HUDEP-2 (cell line): ENCODE data around the gene DMD.
A peak's percentile ranks its signal among the peaks of the same experiment; 100 is the strongest.
"Not testable (repeated sequence)": the region's sequence is repeated elsewhere in the genome, so short reads cannot be mapped to it uniquely, and the experiment has no call there.

Source experiments
- DNase-seq, 76 experiments: peaks; one replicate each; lab custom pipeline; 2025; ENCODE audit not compliant: unreplicated experiment in 76 of 76; lab: John Stamatoyannopoulos, UW

The DMD gene

DNA sequence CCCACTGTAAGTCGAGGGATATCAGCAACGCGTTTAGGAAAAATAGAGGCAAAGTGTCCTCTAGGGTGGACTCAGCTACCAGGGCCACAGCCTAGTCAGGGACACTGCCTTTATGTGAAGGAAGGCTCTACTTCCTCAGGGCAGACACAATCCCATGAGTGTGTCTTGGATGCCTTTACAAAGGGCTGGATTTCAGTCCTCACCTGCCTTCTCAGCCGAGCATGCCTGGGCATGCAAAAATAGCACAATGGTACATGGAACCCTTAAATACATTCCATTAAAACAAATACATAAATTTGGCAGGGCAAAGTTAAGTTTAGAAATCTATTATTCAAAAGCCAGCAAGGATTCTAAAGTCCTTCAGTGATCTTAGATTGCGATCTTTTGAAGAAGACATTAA is 51.1 kb downstream of the DMD start:
- no peak for DNase-seq

DNA sequence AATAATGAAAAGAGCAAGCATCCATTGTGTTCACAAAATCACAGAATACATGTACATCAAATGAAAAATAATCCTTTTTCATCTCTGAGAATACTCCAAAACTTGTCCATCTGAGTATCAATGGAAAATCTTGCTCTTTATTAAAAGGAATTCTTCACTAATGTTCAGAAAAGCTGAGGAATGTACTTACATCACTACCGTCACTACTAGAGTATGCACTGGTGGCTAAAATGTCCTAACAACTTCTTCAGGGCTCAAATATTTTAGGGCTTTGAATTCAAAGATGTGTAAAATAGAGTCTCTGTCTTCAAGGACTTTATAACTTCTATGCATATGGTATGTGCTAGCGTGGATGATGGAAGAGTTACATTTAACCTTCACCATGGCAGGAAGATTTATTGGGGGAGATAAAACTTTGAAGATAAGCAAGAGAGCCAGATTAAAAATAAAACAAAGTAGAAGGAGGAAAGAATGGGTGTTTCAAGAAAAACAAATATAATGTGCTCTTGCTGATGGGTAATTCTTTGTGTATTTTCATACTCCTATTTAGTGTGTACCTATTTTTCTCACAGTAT is 55.1 kb downstream of the DMD start:
- no peak for DNase-seq

DNA sequence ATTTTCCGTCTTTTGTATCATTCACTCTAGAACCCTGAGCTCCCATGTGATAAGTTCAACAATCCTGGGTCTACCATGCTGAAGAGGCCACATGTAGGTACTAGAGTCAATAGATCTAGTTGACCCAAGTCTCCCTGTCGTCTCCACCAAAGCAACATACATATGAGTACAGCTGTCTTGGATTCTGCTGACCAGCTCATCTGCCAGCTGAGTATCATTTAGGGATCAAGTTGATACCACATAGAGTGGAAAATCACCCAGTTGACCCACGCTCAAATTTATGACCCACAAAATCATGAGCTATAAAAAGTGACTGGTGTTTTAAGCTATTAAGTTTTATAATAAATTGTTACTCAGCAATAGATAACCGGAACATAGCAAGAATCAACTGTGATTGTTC is 61.8 kb downstream of the DMD start:
- no peak for DNase-seq

DNA sequence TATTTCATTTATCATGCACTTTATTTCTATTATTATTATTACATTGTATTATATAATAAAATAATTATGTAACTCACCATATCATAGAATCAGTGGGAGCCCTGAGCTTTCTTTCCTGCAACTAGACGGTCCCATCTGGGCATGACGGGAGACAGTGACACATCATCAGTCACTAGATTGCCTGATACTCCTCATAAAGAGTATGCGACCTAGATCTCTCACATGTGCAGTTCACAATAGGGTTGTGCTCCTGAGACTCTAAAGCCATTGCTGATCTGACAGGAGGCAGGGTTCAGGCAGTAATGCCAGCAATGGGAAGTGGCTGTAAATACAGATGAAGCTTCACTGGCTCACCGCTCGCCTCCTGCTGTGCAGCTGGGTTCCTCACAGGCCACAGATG is 62.3 kb downstream of the DMD start:
- no peak for DNase-seq

DNA sequence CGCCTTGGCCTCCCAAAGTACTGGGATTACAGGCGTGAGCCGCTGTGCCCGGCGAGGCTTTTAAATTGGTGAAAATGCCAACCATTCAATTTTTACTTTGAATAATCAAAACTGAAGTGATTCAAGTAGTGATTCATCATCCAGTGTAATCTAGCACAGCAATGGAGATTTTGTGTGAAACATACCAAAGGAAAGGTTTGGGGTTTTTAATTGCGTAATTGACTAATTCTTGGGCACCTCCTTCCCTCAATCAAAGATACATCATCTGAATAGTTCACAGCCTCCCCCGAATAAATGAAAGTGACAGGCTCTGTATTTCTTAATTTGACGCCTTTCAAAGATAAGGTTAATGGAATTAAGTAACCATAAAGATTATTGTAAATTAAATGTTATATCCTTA is 69.0 kb downstream of the DMD start:
- no peak for DNase-seq

DNA sequence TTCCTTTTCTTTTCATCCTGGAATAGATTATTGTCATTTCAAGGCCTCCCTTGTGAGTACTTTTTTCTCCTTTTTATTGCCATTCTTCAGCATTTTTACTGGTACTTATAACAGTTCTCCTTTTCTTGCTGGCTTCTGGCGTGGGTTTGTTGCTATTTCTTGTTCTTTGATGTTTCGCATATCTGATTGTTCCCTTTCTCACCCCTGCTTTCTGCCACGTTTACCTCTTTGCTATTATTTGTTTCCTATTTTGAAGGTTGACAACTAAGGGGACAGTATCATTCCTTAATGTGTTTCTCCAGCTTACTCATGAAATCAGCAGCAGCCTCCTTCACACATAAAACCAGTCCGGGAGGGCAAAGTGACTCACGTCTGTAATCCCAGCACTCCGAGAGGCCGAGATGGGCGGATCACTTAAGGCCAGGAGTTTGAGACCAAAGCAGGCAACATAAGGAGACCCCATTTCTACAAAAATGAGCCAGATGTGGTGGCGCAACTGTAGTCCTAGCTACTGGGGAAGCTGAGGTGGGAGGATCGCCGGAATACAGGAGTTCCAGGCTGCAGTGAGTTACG is 72.6 kb downstream of the DMD start:
- no peak for DNase-seq

DNA sequence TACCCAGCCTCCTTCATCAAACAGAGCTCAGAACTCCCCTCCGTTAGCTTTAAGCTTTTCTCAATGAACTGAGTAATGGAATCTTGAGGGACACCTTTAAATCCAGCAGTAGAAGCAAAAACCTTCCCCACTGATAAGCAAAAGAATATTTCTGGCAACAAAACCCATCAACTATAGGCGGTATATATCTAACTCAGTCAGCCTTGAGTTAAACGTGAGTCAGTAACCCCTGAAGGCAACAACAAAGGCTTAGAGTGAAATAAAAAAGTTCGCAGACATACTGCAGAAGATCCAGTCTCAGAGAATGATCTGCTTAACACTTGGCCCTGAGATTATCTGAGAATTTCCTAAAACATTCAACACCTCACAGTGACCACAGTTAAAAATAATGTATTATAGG is 77.2 kb downstream of the DMD start:
- peak in 3 of 76 experiments; percentile 1 to 13 (median 10) for DNase-seq

DNA sequence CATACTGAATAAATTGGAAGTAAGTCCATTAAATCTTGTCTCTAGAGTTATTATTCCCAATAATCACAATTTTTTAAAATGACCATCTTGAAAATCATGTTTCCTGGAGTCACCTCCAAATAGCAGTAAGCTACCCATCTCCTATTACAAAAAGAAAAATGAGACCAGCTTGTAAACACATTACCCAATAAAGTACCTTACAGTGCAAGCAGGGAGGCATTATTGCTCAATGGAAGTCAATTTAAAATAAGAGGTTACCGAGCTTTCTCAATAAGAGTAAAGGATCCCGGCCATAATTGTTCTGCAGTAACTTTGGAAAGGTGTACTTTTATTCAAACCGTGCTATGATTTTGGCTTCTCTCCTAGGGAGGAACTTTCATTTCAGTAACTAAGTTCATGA is 78.0 kb downstream of the DMD start:
- DNase-seq = no peak

DNA sequence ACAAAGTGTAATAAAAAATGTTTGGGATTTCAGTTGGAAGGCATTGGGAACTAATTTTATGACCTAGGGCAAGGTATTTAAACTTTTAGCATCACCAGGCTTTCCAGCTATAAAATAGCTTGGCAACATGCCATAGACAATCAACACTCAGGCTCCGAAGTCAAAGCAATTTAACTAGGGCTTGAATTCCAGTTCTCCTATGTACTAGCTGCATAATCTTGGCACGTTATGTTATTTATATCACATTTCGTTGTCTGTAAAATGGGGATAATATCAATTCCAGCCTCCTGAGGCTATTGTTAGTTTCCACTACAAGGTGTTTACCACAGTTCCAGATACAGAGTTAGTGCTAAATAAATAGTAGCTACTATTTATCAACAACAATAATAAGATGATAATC is 78.8 kb downstream of the DMD start:
- DNase-seq = no peak

DNA sequence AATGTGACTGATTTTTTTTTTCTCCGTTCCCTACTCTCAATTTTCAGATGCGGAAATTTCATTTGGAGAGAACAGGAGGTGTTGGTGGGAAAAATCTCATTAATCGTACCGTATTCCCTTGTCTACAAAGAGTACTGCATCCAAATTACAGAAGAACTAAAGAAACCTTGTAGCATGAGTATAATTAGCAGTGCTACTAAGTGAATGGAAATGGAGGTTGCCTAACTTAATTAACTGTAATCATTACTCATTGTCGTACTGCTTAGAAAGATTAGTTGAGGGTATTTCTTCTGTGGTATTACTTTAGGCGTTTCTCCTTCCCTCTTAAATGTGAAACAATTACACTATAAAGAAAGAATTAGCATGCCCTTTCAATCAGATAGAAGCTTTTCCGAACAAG is 81.7 kb downstream of the DMD start:
- DNase-seq = no peak

DNA sequence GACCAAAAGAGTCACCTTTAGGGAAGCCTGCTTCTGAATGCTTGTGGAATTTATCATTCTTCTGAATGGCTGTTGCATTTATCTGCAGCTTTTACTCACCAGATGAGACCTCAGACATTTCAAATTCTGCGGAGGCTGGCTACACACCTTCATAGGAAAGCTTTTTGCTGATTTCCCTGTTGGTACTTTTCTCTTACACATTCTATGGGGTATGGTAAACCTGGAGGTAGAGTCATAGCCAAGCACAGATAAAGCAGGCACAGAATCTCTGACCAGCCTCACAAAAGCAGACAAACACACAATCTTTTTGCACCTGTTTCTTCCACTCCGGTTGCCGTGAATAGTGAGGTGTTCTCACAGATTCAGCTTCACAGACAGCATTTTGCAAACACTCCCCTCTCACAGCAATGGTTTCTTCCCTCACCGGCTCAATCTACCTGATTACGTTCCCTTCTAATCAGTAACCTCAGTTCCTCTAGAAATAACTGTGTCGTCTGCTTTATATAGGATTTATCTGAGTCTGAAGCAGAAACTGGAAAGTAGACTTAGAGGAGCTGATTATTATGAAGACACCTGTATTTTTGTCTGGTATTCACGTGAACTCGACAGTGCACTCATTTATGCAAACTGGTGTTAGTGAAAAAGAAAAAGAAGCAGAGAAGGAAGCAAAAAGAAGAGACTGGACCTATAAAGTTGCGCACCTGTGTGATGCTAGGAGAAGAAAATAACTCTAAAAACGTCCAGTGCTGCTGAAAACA is 83.1 kb downstream of the DMD start:
- no peak for DNase-seq

DNA sequence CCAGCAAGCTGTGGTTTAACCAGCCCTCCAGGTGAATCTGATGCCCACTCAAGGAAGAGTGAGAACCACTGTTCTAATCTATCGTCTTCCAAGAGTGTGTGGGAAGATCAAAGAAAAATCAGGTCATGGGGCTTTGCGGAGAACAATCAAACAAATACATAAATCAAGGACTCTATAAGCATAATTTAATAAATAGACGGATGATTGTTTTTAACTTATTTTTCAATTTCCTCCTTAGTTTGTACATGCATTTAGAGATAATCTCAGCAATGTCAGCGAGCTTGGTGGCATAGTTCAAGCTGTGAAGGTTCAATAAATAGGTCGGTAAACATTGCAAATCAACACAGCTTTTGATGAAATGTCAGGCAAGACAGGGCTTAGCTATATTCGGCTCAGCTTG is 84.9 kb downstream of the DMD start:
- DNase-seq = no peak

DNA sequence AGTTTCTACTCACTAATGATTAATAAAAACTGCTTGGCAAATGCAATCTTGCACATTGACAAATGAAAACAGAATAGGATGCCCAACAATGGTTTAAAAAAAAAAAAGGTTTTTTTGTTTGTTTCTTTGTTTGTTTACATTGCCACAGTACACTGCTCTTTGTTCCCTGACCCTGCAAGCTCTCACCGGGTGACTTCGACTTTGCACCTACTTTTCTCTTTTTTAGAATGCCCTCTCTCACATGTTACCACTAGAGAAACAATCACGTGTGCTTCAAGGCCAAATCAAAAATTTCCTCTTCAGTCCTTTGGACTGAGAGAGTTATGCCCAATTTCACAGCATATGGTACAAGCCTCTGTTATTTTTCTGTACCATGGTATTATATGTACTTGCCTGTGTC is 101.5 kb downstream of the DMD start:
- no peak for DNase-seq

DNA sequence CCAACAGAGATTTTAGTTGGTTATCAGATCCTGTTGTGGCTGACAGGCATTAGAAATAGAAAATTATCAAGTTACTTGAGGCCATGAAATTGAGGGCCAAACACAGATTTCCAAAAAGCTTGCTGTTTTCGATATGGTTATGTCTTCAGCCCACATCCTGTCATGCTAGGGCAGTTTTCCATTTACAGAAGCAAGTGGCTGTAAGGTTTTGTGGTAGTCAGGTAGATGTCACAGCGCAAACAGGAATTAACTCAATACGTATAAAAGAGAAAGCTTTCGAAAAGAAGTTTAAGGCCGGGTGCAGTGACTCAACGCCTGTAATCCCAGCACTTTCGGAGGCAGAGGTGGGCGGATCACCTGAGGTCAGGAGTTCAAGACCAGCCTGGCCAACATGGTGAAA is 104.6 kb downstream of the DMD start:
- DNase-seq = no peak

DNA sequence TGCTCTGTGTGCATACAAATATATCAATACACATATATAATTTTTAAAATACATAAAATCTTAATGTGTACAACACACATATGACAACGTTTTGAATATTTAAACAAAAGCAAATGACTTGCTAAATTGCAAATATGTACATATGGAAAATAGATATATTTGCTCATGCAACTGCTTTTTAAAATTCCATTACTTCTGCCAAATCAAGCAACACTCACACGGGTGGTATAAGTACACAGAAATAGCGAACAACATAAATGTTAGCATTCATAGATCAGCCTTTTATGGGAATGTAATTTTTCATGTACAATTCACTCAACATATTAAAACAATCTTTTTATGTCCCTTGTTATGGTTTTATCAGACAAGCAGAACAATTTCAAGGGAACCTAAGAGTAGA is 116.3 kb downstream of the DMD start:
- DNase-seq = no peak

DNA sequence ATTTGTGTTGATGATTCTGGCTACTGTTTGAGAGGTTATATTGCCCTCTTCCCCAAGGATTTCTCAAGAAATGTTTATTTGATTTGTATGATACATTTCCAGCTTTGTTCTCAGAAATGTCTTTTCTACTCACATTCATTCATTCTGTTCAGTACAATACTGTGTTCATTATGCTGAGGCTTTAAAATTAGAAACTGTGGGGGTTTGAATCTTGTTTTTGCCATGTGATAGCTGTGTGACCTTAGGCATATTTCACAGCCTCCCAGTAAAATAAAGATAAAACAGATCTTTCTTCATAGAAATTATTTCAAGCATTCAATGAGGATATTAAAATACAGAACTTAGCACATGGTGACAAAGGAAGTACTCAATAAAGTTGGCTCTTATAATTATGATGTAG is 123.9 kb downstream of the DMD start:
- DNase-seq = no peak

DNA sequence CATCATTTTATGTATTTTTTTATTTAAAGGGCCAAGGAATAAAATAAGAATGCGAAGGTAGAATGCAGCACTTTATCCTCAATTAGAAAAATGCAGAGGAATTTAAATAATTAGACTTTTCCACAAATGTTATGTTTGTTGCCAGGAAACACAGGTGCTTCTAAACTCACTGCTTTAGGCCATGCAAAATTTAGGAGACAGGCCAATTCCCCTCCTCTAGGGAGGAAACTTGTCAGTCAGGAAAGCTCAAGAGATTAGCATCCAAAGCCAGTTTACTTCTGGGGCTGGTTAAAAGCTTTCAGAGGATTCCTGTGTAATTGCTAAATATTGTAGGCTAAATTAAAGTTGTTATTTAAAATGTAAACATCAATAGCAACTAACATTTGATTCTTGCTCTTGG is 124.5 kb downstream of the DMD start:
- no peak for DNase-seq

DNA sequence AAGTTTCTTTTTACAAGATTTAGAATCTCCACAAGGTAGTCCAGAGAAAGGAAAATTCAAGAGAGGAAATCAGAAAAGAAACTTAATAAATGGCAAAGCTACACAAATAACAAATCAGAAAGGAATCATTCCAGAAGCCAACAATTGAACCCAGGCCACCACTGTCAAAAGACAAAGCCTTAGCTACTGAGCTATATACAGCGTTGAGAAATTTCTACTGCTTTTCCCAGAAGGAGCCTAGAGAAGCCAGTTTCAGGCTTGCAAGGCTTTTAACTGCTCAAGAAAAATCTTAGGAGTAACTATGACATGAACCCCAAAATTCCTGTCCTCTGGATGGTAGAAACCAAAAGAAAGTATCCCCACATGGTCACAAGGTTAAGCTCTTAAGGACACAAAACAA is 129.0 kb downstream of the DMD start:
- no peak for DNase-seq

DNA sequence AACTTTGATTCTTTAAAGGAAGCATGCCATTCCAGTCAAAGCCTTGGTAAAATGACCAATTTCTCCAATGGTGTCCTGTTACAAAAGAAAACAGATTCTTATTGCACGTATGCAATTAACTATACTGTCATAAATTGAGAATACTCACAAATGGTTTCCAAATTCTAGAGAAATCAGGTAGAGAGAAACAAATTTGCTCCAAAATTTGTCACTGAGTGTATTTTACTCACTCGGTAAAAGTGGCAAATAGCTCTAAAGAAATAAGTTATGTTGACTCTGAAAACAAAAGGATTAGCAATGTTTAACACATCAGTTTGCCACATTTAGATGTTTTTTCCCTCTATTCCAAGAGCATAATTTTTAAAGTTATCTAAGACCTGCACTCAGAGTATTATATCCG is 133.1 kb downstream of the DMD start:
- DNase-seq = no peak

DNA sequence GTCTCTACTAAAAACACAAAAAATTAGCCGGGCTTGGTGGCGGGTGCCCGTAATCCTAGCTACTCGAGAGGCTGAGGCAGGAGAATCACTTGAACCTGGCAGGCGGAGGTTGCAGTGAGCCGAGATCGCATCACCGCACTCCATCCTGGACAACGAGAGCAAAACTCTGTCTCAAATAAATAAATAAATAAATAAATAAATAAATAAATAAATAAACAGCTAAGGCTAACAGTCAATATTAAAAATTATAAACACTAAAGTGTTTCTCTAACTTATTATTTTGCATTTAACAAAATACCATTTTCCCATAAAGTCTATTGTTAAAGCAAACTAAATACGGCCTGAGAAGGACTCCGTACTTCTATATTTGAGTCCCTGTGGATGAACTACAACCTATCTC is 137.7 kb downstream of the DMD start:
- DNase-seq = not testable (repeated sequence)

DNA sequence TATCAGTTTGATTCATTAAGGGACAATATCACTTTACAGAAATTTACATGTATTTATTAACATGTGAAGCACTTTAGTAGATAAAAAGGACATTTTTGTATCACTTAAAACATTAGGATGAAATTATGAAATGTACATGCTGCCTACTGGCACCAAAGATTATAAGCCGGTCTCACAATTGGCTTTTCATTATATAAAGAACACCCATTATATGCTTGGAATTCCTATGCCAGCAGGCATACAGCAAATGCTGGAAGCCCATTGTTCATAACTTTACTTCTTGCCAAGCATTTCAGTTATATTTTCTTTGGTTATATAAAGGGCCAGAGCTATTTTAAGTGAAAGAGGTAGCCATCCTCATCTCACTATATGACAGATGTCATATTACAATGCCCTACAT is 145.9 kb downstream of the DMD start:
- no peak for DNase-seq

DNA sequence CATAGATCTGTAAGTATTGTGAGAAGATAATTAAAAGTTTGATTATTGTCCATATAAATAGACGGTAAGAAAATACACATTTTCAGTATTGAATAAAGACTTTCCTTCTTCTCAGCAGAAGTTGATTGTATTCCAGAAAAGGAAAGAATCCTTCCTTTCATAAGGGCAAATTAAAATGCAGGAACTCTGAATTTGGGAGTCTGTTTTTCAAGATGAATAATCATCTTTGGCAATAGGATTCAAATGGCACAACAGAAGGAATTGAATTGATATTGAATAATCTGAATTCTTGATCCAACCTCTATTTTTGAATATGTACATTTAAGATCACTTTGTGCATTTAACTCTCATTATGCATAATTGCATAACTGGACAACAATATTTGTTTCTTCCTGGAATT is 149.3 kb downstream of the DMD start:
- DNase-seq = no peak

DNA sequence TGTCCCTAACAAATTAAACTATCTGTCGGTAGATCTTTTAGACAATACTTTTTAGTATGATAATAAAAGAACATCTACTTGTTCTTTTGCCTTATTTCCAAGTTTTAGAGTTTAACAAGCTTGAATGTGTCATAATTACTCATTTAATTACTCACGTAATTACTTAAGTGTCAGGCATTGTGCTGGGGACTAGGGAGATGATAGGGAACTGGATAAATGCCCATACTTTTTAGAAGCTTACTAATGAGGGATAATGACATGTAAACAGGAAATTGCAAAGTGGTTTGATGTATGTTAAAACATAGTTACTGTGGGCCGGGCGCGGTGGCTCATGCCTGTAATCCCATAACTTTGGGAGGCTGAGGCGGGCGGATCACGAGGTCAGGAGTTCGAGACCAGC is 158.3 kb downstream of the DMD start:
- no peak for DNase-seq
